Activated T-helper 2 cell treated with anti-CD3 and anti-CD28 coated beads, Interferon-gamma antibody, Interleukin-2, Interleukin-4, amounts not matched to agents 10 μg/mL and 5 μg/mL and 100 μg/mL, durations not matched to agents 14 hours and 24 hours and 36 hours (primary cell): ENCODE measurements around the gene PMEPA1. TPM values are rescaled to one million over a fixed set of nuclear protein-coding genes. Genes with fewer than 3 reads are reported as not detected.

ENCODE experiments used
- DNase-seq: peaks from one replicate; pipeline ENCODE4 v3.0.0; 2021; ENCODE audit warnings: low spot score
- H3K27ac Mint-ChIP-seq: one replicate; pipeline ENCODE4 v1.8.0; 2021; ENCODE audit warnings: mixed read lengths
- H3K27me3 Mint-ChIP-seq: one replicate; pipeline ENCODE4 v1.8.0; 2021; ENCODE audit warnings: low read depth, mixed read lengths
- H3K36me3 Mint-ChIP-seq: one replicate; pipeline ENCODE4 v1.8.0; 2021; ENCODE audit warnings: low read depth, mixed read lengths
- H3K4me1 Mint-ChIP-seq: one replicate; pipeline ENCODE4 v1.8.0; 2021; ENCODE audit warnings: low read depth, mixed read lengths
- H3K4me3 Mint-ChIP-seq: one replicate; pipeline ENCODE4 v1.8.0; 2021; ENCODE audit warnings: low read depth, mild to moderate bottlenecking, moderate library complexity, mixed read lengths
- H3K9me3 Mint-ChIP-seq: one replicate; pipeline ENCODE4 v1.8.0; 2021; ENCODE audit warnings: mixed read lengths
- intact Hi-C: fragments of 100-400 bp; cut with micrococcal nuclease; formaldehyde crosslinking; loops from one replicate; pipeline ENCODE4 v1.15.1; 2023
- total RNA-seq: library from RNA; stranded (reverse); gene quantifications from 2 replicates; pipeline ENCODE4 v1.2.3, GENCODE V29; 2022

Gene PMEPA1
- total RNA-seq, 1 donor from 2014 or later, result 1.1 TPM

DNA sequence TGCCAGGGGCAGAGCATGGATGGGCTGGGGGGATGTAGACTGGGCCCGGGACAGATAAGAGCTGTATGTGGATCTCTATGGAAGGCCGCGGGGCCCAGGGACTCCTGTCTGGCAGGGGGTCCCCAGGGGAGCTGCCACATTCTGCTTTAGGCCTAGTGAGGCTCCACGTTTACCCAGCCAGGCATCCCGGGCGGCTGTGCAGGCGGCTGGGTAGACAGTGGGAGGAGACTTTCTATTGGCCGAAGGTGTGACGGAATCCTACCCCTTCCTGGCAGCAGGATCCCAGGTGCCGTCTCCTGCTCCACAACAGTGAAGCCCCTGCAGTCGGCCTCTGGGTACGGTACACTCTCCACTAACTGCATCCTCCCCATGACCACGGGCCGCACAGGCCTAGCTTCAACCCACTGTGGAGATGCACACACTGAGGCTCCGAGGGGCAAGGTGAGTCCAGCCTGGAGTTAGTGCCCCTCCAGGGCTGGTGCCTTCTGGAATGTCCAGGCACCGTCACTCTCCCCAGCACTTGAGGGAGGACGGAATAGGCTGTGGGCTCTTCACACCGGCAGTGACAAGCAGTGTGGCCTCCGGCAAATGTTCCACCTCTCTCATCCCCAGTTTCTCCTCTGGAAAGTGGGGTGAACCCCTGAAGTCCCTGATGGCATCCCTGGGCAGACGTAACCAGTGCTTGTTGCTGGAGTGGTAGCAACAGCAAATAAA, 52.8 kb downstream of the PMEPA1 start:
- Mint-ChIP-seq H3K4me3 (no peak overlapping the region), H3K9me3 (no peaks in the 10 kb centered on the region), H3K27ac (no peak overlapping the region), H3K4me1 (peaks cover 5% of the 10 kb centered on the region), H3K36me3 (no peaks in the 10 kb centered on the region), H3K27me3 (no peaks in the 10 kb centered on the region)
- intact Hi-C loops, result no loop called here
- DNase-seq, result no peak

DNA sequence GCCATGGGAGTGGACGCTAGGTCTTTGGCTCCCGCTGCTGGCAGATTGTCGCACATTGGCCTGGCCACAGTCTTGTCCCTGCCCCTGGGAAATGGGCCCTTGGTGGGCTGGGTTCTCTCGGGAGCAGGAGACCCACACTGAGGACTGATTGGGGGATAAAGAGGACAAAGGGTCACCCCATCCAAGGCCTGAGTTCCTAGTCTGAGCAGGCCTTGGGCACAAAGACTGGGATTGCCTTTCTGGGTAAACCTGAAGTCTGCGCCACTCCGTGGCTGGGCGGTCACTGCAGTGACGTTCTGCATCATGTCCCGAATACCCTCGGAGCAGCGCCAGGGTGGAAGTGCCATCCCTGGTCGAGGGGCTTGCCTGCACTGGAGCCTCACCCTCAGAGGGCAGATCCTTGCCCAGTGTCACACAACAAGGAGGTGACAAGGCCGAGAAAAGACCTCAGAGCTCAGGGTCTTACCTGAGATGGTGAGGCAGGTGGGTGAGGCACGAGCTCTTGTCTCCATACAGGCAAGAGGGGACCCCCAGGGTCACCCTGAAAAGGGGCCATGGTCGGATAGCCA, 53.5 kb downstream of the PMEPA1 start:
- H3K9me3 Mint-ChIP-seq, result no peaks in the 10 kb centered on the region
- H3K27me3 Mint-ChIP-seq, result no peaks in the 10 kb centered on the region
- DNase-seq, result no peak
- H3K36me3 Mint-ChIP-seq, result no peaks in the 10 kb centered on the region
- H3K4me1 Mint-ChIP-seq, result peaks cover 5% of the 10 kb centered on the region
- H3K27ac Mint-ChIP-seq, result no peak overlapping the region
- no peak overlapping the region for H3K4me3 Mint-ChIP-seq
- intact Hi-C loops, result no loop called here

GRCh38 chr20:57655809-57656155, 54.0 kb downstream of the PMEPA1 start:
- Mint-ChIP-seq H3K36me3 (no peaks in the 10 kb centered on the region), H3K4me3 (no peak overlapping the region), H3K9me3 (no peaks in the 10 kb centered on the region), H3K27ac (no peak overlapping the region), H3K27me3 (no peaks in the 10 kb centered on the region), H3K4me1 (peaks cover 5% of the 10 kb centered on the region)
- intact Hi-C loops, result no loop called here
- no peak for DNase-seq

- peaks cover 5% of the 10 kb centered on the region for H3K4me1 Mint-ChIP-seq
- no peak overlapping the region for H3K27ac Mint-ChIP-seq
- H3K4me3 Mint-ChIP-seq, result no peak overlapping the region
- intact Hi-C loops, result loop anchor here (1.0 kb wide), 1 partner anchor 524 kb away; no protein-coding TSS in a partner anchor
- no peaks in the 10 kb centered on the region for H3K36me3 Mint-ChIP-seq
- H3K27me3 Mint-ChIP-seq, result no peaks in the 10 kb centered on the region
- no peaks in the 10 kb centered on the region for H3K9me3 Mint-ChIP-seq
- DNase-seq, result no peak
These were observed 54.6 kb downstream of the PMEPA1 start for GRCh38 chr20:57654998-57655808.

- intact Hi-C loops, result loop anchor here (1.0 kb wide), 1 partner anchor 525 kb away; no protein-coding TSS in a partner anchor
- Mint-ChIP-seq H3K9me3 (no peaks in the 10 kb centered on the region), H3K4me1 (peaks cover 5% of the 10 kb centered on the region), H3K36me3 (no peaks in the 10 kb centered on the region), H3K27me3 (no peaks in the 10 kb centered on the region), H3K27ac (no peak overlapping the region), H3K4me3 (no peak overlapping the region)
- peak; percentile 31 for DNase-seq
These were observed 55.3 kb downstream of the PMEPA1 start for GRCh38 chr20:57654363-57654997.

- no peaks in the 10 kb centered on the region for H3K36me3 Mint-ChIP-seq
- intact Hi-C loops, result loop anchor here (1.0 kb wide), 1 partner anchor 525 kb away; no protein-coding TSS in a partner anchor
- H3K4me1 Mint-ChIP-seq, result peaks cover 5% of the 10 kb centered on the region
- no peak overlapping the region for H3K4me3 Mint-ChIP-seq
- H3K27me3 Mint-ChIP-seq, result no peaks in the 10 kb centered on the region
- DNase-seq, result no peak
- H3K27ac Mint-ChIP-seq, result no peak overlapping the region
- no peaks in the 10 kb centered on the region for H3K9me3 Mint-ChIP-seq
These were observed 55.9 kb downstream of the PMEPA1 start for GRCh38 chr20:57653910-57654309.

DNA sequence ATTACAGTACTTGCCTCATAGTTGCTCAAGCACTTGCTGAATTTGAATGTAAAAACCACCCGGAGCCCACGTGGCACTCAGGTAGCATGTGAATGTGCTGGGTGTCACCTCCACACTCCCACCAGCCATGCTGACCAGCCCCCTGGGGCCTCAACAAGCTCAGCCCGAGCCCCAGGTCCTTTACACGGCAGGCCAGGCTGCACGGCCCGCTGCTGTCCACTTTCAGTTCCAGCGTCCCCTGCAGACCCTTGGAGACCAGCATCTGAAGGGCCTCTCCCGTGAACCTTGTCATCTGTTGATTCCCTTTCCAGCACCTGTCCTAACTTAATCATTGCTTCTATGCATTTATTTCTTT, 56.3 kb downstream of the PMEPA1 start:
- Mint-ChIP-seq H3K36me3 (no peaks in the 10 kb centered on the region), H3K4me3 (no peak overlapping the region), H3K4me1 (peaks cover 5% of the 10 kb centered on the region), H3K9me3 (no peaks in the 10 kb centered on the region), H3K27me3 (peaks cover under 1% of the 10 kb centered on the region), H3K27ac (no peak overlapping the region)
- DNase-seq, result no peak
- intact Hi-C loops, result no loop called here

GRCh38 chr20:57652606-57653545, 56.9 kb downstream of the PMEPA1 start:
- no peak for DNase-seq
- H3K27me3 Mint-ChIP-seq, result peaks cover 3% of the 10 kb centered on the region
- H3K4me3 Mint-ChIP-seq, result no peak overlapping the region
- H3K9me3 Mint-ChIP-seq, result no peaks in the 10 kb centered on the region
- H3K4me1 Mint-ChIP-seq, result peaks cover under 1% of the 10 kb centered on the region
- intact Hi-C loops, result no loop called here
- no peak overlapping the region for H3K27ac Mint-ChIP-seq
- H3K36me3 Mint-ChIP-seq, result no peaks in the 10 kb centered on the region

GRCh38 chr20:57651881-57652605, 57.8 kb downstream of the PMEPA1 start:
- Mint-ChIP-seq H3K27me3 (peaks cover 3% of the 10 kb centered on the region), H3K4me1 (no peaks in the 10 kb centered on the region), H3K9me3 (no peaks in the 10 kb centered on the region), H3K4me3 (no peak overlapping the region), H3K36me3 (no peaks in the 10 kb centered on the region), H3K27ac (no peak overlapping the region)
- DNase-seq, result no peak
- intact Hi-C loops, result no loop called here

DNA sequence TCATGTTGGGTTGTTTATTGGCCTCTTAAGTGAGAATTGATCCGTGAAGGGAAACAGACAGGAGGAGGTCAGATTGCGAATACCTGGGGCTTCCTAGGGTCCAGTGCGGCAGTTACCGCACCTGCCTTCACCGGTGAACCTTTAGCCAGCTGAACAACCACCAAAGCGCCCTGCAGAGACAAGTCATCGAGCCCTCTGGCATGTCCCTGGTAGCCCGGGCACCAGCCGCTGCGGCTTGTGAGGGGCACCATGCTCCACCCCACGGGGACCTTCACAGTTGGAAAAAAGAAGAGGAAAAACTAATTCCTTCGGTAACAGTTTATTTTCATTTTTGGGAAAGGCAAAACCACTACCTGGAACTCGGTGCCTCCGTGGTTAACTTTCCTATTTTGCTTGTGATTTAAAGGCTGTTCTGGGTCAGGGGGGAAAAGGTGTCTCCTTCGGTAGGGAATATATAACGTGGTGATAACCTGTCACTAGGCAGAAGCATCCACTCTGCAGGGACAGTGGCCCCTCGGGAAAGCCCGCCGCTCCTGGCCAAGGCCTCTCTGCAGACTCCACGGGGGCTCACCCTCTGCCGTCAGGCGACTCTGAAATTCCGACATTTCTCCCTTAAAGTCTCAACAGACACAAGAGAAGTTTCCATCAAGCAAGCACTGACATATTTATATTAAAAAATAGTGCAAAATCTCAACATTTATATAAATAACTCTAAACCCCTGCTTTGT, 58.9 kb downstream of the PMEPA1 start:
- no peak overlapping the region for H3K27ac Mint-ChIP-seq
- no peak overlapping the region for H3K4me3 Mint-ChIP-seq
- no peaks in the 10 kb centered on the region for H3K9me3 Mint-ChIP-seq
- no peak for DNase-seq
- H3K27me3 Mint-ChIP-seq, result peaks cover 8% of the 10 kb centered on the region
- intact Hi-C loops, result no loop called here
- H3K4me1 Mint-ChIP-seq, result no peaks in the 10 kb centered on the region
- no peaks in the 10 kb centered on the region for H3K36me3 Mint-ChIP-seq

DNA sequence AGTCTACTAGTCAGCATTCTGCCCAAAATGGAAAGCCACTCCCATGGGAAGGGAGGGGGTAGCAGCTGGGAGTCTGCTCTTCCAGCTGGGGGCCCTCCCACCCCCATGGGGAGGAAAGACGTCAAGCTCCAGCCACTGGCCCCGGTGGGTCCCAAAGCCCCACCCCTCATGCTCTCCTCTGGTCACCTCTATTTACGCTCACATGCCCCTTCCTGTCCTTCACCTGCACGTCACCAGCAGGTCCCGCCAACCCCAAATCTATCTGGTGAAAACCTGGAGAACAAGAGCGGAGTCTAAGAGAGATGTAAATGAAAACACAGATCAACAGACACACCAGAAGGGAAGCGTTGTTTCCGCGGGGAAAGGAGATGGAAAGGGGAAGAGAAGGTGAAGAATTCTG, 59.5 kb downstream of the PMEPA1 start:
- H3K9me3 Mint-ChIP-seq, result no peaks in the 10 kb centered on the region
- intact Hi-C loops, result no loop called here
- peaks cover 11% of the 10 kb centered on the region for H3K27me3 Mint-ChIP-seq
- no peaks in the 10 kb centered on the region for H3K4me1 Mint-ChIP-seq
- no peak for DNase-seq
- H3K36me3 Mint-ChIP-seq, result no peaks in the 10 kb centered on the region
- no peak overlapping the region for H3K4me3 Mint-ChIP-seq
- no peak overlapping the region for H3K27ac Mint-ChIP-seq
